G401.6 (cell line): ENCODE results near the gene ARHGEF4.

Experiments
- FAIRE-seq: peaks from 2 replicates; lab custom pipeline; 2012; peaks lifted over from hg19 to GRCh38; lab: Jason Lieb, UNC

The ARHGEF4 gene

DNA sequence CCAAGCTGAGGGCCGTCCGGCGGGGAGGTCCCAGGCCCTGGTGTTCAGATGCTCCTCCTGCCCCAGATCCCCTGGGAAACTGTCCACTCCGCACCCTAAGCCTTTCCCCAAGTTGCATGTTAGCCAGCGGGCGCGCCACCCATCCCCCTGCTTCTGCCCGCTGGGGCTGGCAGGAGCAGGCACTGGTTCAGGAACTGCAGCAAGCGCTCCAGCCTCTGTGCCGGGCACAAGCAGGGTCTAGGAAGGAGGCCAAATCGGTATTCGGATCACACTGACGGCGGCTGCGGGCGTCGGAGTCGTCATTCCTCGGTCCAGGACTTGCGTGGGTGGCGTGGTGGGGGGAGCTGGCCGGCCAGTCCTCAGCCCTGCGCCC is 202.8 kb downstream of the ARHGEF4 start:
- FAIRE-seq = no peak

GRCh38 chr2:131039908-131040660 is 203.4 kb downstream of the ARHGEF4 start:
- FAIRE-seq = no peak

GRCh38 chr2:131040661-131041401 is 204.1 kb downstream of the ARHGEF4 start:
- FAIRE-seq = no peak

GRCh38 chr2:131041402-131042147 is 204.9 kb downstream of the ARHGEF4 start:
- no peak for FAIRE-seq

DNA sequence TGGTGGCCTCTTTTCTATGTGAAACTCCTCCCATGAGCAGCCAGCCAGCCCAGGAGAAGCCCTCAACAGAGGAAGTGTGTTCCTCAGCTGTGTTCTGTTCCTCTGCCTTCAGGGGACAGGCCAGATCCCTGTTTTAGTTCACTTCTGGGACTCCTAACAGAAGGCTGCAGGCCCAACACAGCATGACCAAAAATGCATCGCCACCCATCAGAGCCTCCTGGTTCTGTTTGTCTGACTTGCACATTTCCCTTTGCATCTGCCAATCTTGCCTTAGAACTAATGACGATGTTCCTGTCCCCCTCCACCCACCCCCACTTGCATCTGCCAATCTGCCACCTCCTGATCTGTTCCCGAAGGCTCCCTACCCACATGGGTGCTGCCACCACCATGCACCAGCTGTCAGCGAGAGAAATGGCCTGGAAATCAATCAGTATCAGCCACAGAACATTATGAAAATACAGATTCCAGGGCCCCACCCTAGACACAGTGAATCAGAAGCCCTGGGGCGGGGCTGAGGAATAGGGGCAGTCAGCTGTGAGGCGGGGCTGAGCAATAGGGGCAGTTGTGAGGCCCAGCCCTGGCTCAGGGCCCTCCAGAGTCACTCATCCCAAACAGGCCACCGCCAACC is 205.5 kb downstream of the ARHGEF4 start:
- no peak for FAIRE-seq

GRCh38 chr2:131043199-131044074 is 206.7 kb downstream of the ARHGEF4 start:
- FAIRE-seq = no peak

GRCh38 chr2:131044075-131044756 is 207.5 kb downstream of the ARHGEF4 start:
- no peak for FAIRE-seq

DNA sequence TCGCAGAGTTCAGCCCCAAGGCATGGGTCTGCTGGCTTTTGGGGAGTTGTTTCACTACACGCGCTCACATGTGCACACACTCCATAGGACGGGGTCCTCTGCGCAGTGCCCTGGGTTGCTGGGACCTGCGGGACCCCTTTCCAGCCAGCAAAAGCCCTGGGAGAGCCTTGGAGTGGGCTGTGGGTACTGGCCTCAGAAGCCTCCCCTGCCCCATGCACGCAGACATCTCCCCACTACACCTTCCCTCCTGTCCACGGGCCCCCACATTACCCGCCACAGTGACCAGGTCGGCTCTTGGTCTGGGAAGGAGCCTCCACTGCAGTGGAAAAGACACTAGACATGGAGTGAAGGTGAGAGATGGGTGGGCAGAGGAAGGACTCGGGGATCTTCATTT is 208.0 kb downstream of the ARHGEF4 start:
- FAIRE-seq = no peak

- no peak for FAIRE-seq
Measured at GRCh38 chr2:131045286-131046027, 208.7 kb downstream of the ARHGEF4 start.

GRCh38 chr2:131046028-131046917 is 209.6 kb downstream of the ARHGEF4 start:
- no peak for FAIRE-seq

- no peak for FAIRE-seq
Measured at GRCh38 chr2:131046918-131047652, 210.4 kb downstream of the ARHGEF4 start.

- FAIRE-seq = no peak
Measured at GRCh38 chr2:131047920-131048560, 211.3 kb downstream of the ARHGEF4 start.

DNA sequence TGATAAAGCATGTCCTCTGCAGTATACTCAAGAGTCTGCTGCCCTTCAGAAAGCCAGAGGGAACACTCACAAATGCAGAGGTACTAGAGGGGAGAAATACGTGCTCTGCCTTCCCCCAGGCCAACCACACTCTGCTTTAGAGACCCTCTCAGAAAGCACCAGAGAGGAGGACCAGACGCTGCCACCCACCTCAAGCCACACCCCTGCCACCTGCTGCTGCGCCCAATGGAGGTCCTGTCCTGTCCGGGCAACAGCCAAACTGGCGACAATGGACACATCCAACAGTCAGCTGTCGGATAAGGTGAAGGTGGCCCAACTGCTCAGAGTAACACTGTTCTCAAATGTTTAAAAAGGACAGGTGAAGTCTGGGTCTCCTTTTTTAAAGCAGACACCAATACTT is 211.9 kb downstream of the ARHGEF4 start:
- no peak for FAIRE-seq

DNA sequence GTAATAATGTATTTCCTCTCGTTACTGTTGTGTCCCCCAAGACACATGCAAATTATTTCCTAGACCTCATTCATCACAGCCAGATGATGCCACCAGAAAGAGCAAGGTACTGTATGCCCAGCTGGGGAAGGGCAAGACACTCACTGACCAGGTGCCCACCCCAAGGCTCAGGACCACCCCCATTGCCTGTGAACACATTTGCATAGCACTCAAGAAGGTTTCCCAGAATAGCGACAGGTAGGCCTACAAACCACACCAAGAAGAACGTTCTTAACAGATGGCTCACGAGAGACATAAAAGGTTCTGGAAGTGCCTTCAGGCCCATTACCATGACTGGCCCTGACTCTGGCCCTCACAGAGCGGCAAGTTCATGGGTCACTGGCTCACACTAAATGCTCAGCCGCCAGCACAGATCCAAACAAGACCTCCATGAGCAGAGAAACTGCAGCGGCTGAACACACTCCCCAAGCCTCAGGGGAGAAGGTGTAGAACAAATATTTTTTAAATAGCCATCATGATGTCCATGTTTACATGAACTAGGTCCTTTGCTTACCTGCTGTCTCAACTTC is 212.5 kb downstream of the ARHGEF4 start:
- no peak for FAIRE-seq

- FAIRE-seq = no peak
Measured at GRCh38 chr2:131050896-131051295, 214.2 kb downstream of the ARHGEF4 start.

- no peak for FAIRE-seq
Measured at GRCh38 chr2:131052741-131053263, 216.1 kb downstream of the ARHGEF4 start.

DNA sequence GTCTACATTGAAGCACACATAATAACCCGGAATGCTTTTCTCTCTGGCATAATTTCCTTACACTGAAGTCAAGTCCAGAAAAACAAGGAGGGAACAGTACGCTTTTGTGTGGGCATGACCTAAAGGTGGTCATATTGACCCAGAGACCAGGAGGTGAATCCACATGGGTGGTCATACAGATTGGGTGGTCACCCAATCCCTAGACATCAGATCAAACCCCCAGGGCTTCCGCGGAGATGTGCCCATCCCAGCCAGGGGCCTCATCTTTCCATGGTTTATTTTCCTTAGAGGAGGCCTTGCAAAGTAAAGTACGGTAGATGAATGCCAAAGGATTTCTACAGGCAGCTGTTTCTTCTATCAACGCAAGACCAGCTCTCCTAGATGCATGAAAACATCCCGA is 217.8 kb downstream of the ARHGEF4 start:
- FAIRE-seq = no peak
